HL-60 (cell line): ENCODE measurements around the gene PLCL2.

ENCODE experiments used
- DNase-seq, 2 experiments: peaks; one replicate each; pipeline ENCODE4 v3.0.0-alpha.2; 2010 to 2020; ENCODE audit warnings: low read depth in 1 of 2, low spot score in 1 of 2
- H3K27ac ChIP-seq: fragments of 250-450 bp; sonication (Bioruptor Pico); replicated peaks from 2 replicates; pipeline ENCODE4 v1.5.1; 2020; ENCODE audit warnings: mild to moderate bottlenecking, moderate library complexity
- H3K27me3 ChIP-seq: fragments of 250-450 bp; sonication (Bioruptor Pico); 2 replicates; pipeline ENCODE4 v1.5.1; 2021; ENCODE audit warnings: mild to moderate bottlenecking, moderate library complexity; ENCODE audit not compliant: insufficient read depth, poor library complexity, severe bottlenecking
- H3K4me3 ChIP-seq: replicated peaks from 2 replicates; pipeline ENCODE4 v1.5.1; 2011; ENCODE audit warnings: mild to moderate bottlenecking, control low read depth, low read length; ENCODE audit not compliant: insufficient read depth
- CTCF ChIP-seq: IDR thresholded peaks from one replicate; pipeline ENCODE4 v1.5.1; 2011; ENCODE audit warnings: low read length, control low read depth, inconsistent platforms; ENCODE audit not compliant: insufficient read depth
- GABPA ChIP-seq: IDR thresholded peaks from 2 replicates; pipeline ENCODE4 v1.6.1; 2012; ENCODE audit warnings: low read depth
- POLR2AphosphoS5 ChIP-seq: IDR thresholded peaks from 2 replicates; pipeline ENCODE4 v1.6.1; 2012; ENCODE audit warnings: low read depth
- REST ChIP-seq: IDR thresholded peaks from 2 replicates; pipeline ENCODE4 v1.6.1; 2012; ENCODE audit warnings: low read depth; ENCODE audit not compliant: insufficient replicate concordance
- SPI1 ChIP-seq: IDR thresholded peaks from 2 replicates; pipeline ENCODE4 v1.6.1; 2012; ENCODE audit warnings: low read depth, mild to moderate bottlenecking, borderline replicate concordance

PLCL2 gene

GRCh38 chr3:17054982-17055343 is 170.2 kb downstream of the PLCL2 start:
- Histone ChIP-seq H3K27me3 (no peaks in the 10 kb centered on the region), H3K27ac (no peak overlapping the region), H3K4me3 (no peak overlapping the region)
- TF ChIP-seq POLR2AphosphoS5 (no peak), GABPA (no peak), CTCF (no peak), REST (no peak), SPI1 (no peak)
- DNase-seq: no peak

GRCh38 chr3:17055374-17056276 is 170.9 kb downstream of the PLCL2 start:
- no peak overlapping the region for H3K4me3 ChIP-seq
- TF ChIP-seq SPI1 (no peak), GABPA (no peak), CTCF (no peak), POLR2AphosphoS5 (no peak), REST (no peak)
- H3K27ac ChIP-seq: no peak overlapping the region
- no peaks in the 10 kb centered on the region for H3K27me3 ChIP-seq
- DNase-seq: no peak

GRCh38 chr3:17057321-17057720 is 172.6 kb downstream of the PLCL2 start:
- TF ChIP-seq REST (no peak), CTCF (no peak), POLR2AphosphoS5 (no peak), SPI1 (no peak), GABPA (no peak)
- DNase-seq: no peak
- Histone ChIP-seq H3K27ac (no peak overlapping the region), H3K4me3 (no peak overlapping the region), H3K27me3 (no peaks in the 10 kb centered on the region)
